ENCODE data around the gene MPZL2.

Gene MPZL2

DNA sequence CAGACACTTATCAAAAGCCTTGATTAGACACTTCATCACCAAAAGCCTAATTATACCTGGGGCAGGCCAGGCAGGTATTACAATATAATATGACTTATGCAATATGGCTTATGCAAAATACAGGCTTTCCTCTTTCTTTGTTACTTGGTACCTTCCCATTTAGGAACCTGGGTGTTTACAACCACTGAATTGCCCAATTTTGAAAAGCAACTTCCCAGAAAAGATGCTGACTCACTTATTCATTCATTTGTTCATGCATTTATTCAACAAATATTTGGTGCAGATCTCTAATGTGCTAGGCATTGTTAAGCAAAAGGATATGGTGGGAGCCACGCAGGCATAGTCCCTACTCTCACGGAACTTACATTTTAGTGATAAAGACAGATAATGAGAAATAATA, 25.7 kb downstream of the MPZL2 start:
- H3K79me2 ChIP-seq (ENCODE audit: insufficient read depth, low read length) = no peaks in the 10 kb centered on the region
- H3K4me3 ChIP-seq (ENCODE audit: low read length, poor library complexity, severe bottlenecking) = no peak overlapping the region
- no peaks in the 10 kb centered on the region for H3K9me3 ChIP-seq (ENCODE audit: insufficient read depth, low read depth, low read length)
- H3K27me3 ChIP-seq (ENCODE audit: insufficient read depth, low read length, poor library complexity, severe bottlenecking) = no peaks in the 10 kb centered on the region
- H4K20me1 ChIP-seq (ENCODE audit: insufficient read depth, low read length, poor library complexity, severe bottlenecking) = no peaks in the 10 kb centered on the region
- H3K9ac ChIP-seq (ENCODE audit: low read depth, low read length, poor library complexity, severe bottlenecking) = no peak overlapping the region
- no peaks in the 10 kb centered on the region for H3F3A ChIP-seq (ENCODE audit: low read depth)
- no peak for TF ChIP-seq CTCF (conservative IDR thresholded peaks at IDR 0.05; ENCODE audit: low read length)
- TF ChIP-seq EZH2phosphoT487 (IDR thresholded peaks at IDR 0.05; ENCODE audit: borderline replicate concordance) = no peak
- no peaks in the 10 kb centered on the region for H3K36me3 ChIP-seq (ENCODE audit: insufficient read depth, low read length)
- H2AFZ ChIP-seq (ENCODE audit: low read length) = peak overlapping the region; percentile 30; the same call in 1 of the 2 replicates
- no peaks in the 10 kb centered on the region for H3K9me2 ChIP-seq (replicated peaks; ENCODE audit: low read depth, low read length)
- H3K4me1 ChIP-seq (ENCODE audit: insufficient read depth, low read length, poor library complexity, severe bottlenecking) = peaks cover 39% of the 10 kb centered on the region
- peak overlapping the region; percentile 54 for H3K4me2 ChIP-seq (ENCODE audit: low read depth, low read length, poor library complexity, severe bottlenecking)

DNA sequence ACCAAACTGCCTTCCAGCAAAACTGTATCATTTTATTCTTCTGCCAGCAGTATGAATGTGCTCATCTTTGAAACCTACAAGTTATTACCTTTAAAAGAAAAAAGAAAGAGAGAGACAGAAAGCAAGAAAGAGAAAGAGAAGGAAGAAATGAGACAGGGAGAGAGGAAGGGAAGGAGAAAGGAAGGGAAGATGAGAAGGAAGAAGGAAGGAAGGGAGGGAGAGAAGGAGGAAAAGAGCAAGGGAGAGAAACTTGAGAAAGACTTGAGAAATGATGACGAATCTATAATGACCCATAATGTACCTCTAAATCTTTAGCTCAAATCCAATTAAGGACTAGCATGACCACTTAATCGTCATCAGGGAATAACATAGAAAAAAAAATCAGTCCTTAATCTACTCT, 27.9 kb downstream of the MPZL2 start:
- Histone ChIP-seq H3K4me3 (ENCODE audit: low read length, poor library complexity, severe bottlenecking) (no peak overlapping the region), H3K9me2 (replicated peaks; ENCODE audit: low read depth, low read length) (no peaks in the 10 kb centered on the region), H3K4me1 (ENCODE audit: insufficient read depth, low read length, poor library complexity, severe bottlenecking) (peaks cover 29% of the 10 kb centered on the region), H3K79me2 (ENCODE audit: insufficient read depth, low read length) (no peaks in the 10 kb centered on the region), H2AFZ (ENCODE audit: low read length) (no peak overlapping the region), H4K20me1 (ENCODE audit: insufficient read depth, low read length, poor library complexity, severe bottlenecking) (no peaks in the 10 kb centered on the region), H3F3A (ENCODE audit: low read depth) (no peaks in the 10 kb centered on the region), H3K9ac (ENCODE audit: low read depth, low read length, poor library complexity, severe bottlenecking) (no peak overlapping the region), H3K36me3 (ENCODE audit: insufficient read depth, low read length) (no peaks in the 10 kb centered on the region), H3K27me3 (ENCODE audit: insufficient read depth, low read length, poor library complexity, severe bottlenecking) (no peaks in the 10 kb centered on the region), H3K4me2 (ENCODE audit: low read depth, low read length, poor library complexity, severe bottlenecking) (no peak overlapping the region), H3K9me3 (ENCODE audit: insufficient read depth, low read depth, low read length) (no peaks in the 10 kb centered on the region)
- TF ChIP-seq CTCF (conservative IDR thresholded peaks at IDR 0.05; ENCODE audit: low read length) (no peak), EZH2phosphoT487 (IDR thresholded peaks at IDR 0.05; ENCODE audit: borderline replicate concordance) (no peak)

DNA sequence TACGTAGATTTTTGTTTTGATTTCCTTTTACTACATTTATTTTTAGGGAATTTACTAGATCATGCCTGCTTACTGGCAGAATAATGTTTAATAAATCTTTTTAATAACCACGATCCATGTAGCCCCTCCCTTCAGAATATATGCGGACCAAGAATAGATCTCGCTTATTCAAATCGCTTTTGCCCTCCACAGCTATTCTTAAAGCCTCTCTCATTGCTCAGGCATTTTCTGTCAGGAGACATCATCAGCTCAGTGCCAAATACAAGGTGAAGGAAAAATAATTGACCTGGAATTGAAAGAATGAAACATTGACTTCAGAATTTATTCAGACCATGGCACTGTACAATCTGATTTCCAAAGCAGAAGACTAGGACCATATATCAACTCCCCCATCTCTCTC, 29.3 kb downstream of the MPZL2 start:
- no peak overlapping the region for H3K4me2 ChIP-seq (ENCODE audit: low read depth, low read length, poor library complexity, severe bottlenecking)
- H4K20me1 ChIP-seq (ENCODE audit: insufficient read depth, low read length, poor library complexity, severe bottlenecking) = no peaks in the 10 kb centered on the region
- H3K4me1 ChIP-seq (ENCODE audit: insufficient read depth, low read length, poor library complexity, severe bottlenecking) = peaks cover 16% of the 10 kb centered on the region
- H3K9ac ChIP-seq (ENCODE audit: low read depth, low read length, poor library complexity, severe bottlenecking) = no peak overlapping the region
- no peak overlapping the region for H3K4me3 ChIP-seq (ENCODE audit: low read length, poor library complexity, severe bottlenecking)
- H3K9me2 ChIP-seq (replicated peaks; ENCODE audit: low read depth, low read length) = no peaks in the 10 kb centered on the region
- no peaks in the 10 kb centered on the region for H3K79me2 ChIP-seq (ENCODE audit: insufficient read depth, low read length)
- no peaks in the 10 kb centered on the region for H3K36me3 ChIP-seq (ENCODE audit: insufficient read depth, low read length)
- H3K27me3 ChIP-seq (ENCODE audit: insufficient read depth, low read length, poor library complexity, severe bottlenecking) = no peaks in the 10 kb centered on the region
- H3K9me3 ChIP-seq (ENCODE audit: insufficient read depth, low read depth, low read length) = no peaks in the 10 kb centered on the region
- H3F3A ChIP-seq (ENCODE audit: low read depth) = no peaks in the 10 kb centered on the region
- H2AFZ ChIP-seq (ENCODE audit: low read length) = no peak overlapping the region
- TF ChIP-seq EZH2phosphoT487 (IDR thresholded peaks at IDR 0.05; ENCODE audit: borderline replicate concordance) = no peak

DNA sequence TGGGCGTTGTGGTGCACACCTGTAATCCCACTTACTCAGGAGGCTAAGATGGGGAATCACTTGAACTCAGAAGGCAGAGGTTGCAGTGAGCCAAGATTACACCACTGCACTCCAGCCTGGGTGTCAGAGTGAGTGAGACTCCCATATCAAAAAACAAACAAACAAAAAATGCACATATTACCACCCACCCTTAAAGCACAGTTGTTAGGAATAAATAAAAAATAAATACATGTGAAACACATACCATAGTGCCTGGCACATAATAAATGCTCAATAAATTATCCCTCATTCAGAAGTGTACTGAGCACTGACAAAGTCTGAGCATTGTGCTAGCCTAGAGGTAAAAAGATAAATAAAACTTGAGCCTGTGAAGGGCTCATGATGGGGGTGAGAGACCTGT, 30.2 kb downstream of the MPZL2 start:
- TF ChIP-seq CTCF (conservative IDR thresholded peaks at IDR 0.05; ENCODE audit: low read length) (no peak), EZH2phosphoT487 (IDR thresholded peaks at IDR 0.05; ENCODE audit: borderline replicate concordance) (no peak)
- no peak overlapping the region for H3K9ac ChIP-seq (ENCODE audit: low read depth, low read length, poor library complexity, severe bottlenecking)
- H3K4me3 ChIP-seq (ENCODE audit: low read length, poor library complexity, severe bottlenecking) = no peak overlapping the region
- no peaks in the 10 kb centered on the region for H3K79me2 ChIP-seq (ENCODE audit: insufficient read depth, low read length)
- H3K9me2 ChIP-seq (replicated peaks; ENCODE audit: low read depth, low read length) = no peaks in the 10 kb centered on the region
- peaks cover 6% of the 10 kb centered on the region for H3K4me1 ChIP-seq (ENCODE audit: insufficient read depth, low read length, poor library complexity, severe bottlenecking)
- H3F3A ChIP-seq (ENCODE audit: low read depth) = no peaks in the 10 kb centered on the region
- no peak overlapping the region for H3K4me2 ChIP-seq (ENCODE audit: low read depth, low read length, poor library complexity, severe bottlenecking)
- H3K27me3 ChIP-seq (ENCODE audit: insufficient read depth, low read length, poor library complexity, severe bottlenecking) = no peaks in the 10 kb centered on the region
- H3K36me3 ChIP-seq (ENCODE audit: insufficient read depth, low read length) = no peaks in the 10 kb centered on the region
- H3K9me3 ChIP-seq (ENCODE audit: insufficient read depth, low read depth, low read length) = no peaks in the 10 kb centered on the region
- H2AFZ ChIP-seq (ENCODE audit: low read length) = no peak overlapping the region
- H4K20me1 ChIP-seq (ENCODE audit: insufficient read depth, low read length, poor library complexity, severe bottlenecking) = no peaks in the 10 kb centered on the region

Data from Loucy (cell line).